ENCODE data around the gene UGT1A7.
"Not testable (repeated sequence)": the region's sequence is repeated elsewhere in the genome, so short reads cannot be mapped to it uniquely, and the experiment has no call there.

Gene UGT1A7

DNA sequence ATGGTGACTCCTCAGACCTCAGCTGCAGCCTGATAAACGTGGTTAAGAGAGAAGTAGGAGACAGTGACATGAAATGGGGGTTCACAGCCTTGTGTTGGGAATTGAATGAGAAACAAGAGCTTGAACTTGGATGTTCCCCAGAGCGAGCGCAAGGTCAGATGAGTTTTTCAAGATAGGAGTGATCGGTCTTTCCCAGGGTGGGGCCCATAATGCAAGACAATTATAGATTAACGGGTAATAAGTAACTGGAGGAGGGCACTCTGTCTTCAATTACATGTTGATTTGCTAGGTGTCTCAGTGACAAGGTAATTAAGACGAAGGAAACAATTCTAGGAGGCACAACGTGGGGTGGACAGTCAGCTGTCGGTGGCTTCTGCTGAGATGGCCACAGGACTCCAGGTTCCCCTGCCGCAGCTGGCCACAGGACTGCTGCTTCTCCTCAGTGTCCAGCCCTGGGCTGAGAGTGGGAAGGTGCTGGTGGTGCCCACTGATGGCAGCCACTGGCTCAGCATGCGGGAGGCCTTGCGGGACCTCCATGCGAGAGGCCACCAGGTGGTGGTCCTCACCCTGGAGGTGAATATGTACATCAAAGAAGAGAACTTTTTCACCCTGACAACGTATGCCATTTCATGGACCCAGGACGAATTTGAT is 31.0 kb downstream of the UGT1A7 start, which contains the start of gene UGT1A5:
Gene UGT1A5, plus strand, starts transcription at position 297 of the 651 bp plus-strand sequence. Its CDS starts 85 bp downstream, at position 382.
- no peak for DNase-seq (ENCODE audit: low spot score)

DNA sequence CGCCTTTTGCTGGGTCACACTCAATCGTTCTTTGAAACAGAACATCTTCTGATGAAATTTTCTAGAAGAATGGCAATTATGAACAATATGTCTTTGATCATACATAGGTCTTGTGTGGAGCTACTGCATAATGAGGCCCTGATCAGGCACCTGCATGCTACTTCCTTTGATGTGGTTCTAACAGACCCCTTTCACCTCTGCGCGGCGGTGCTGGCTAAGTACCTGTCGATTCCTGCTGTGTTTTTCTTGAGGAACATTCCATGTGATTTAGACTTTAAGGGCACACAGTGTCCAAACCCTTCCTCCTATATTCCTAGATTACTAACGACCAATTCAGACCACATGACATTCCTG is 31.5 kb downstream of the UGT1A7 start:
- DNase-seq (ENCODE audit: low spot score), result no peak

DNA sequence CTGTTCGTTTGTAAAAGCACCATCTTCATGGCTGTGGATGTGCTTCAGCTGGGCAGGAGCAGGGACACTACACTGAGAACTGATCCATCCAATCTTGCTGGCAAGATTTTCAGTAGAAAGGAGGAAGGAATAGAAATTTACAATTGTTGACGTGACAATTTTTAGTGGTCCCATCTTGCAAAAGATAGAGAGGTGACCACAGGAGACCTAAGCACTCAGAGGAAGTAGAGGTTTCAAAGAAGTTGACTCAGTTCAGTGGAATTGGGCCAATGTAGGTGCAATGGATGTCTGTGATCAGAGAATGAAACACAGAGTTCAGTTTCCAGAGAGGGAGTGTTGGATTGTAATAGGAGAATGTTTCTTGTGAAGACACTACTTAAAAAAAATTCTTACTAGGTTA is 32.4 kb downstream of the UGT1A7 start:
- DNase-seq (ENCODE audit: low spot score), result no peak

DNA sequence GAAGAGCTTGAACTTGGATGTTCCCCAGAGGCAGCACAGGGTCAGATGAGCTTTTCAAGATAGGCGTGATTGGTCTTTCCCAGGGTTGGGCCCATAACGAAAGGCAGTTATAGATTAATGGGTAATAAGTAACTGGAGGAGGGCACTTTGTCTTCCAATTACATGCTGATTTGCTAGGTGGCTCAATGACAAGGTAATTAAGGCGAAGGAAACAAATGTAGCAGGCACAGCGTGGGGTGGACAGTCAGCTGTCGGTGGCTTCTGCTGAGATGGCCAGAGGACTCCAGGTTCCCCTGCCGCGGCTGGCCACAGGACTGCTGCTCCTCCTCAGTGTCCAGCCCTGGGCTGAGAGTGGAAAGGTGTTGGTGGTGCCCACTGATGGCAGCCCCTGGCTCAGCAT is 36.9 kb downstream of the UGT1A7 start, which contains the start of gene UGT1A4:
Gene UGT1A4, plus strand, starts transcription at position 185 of the 400 bp plus-strand sequence. Its CDS starts 85 bp downstream, at position 270.
- no peak for DNase-seq (ENCODE audit: low spot score)

DNA sequence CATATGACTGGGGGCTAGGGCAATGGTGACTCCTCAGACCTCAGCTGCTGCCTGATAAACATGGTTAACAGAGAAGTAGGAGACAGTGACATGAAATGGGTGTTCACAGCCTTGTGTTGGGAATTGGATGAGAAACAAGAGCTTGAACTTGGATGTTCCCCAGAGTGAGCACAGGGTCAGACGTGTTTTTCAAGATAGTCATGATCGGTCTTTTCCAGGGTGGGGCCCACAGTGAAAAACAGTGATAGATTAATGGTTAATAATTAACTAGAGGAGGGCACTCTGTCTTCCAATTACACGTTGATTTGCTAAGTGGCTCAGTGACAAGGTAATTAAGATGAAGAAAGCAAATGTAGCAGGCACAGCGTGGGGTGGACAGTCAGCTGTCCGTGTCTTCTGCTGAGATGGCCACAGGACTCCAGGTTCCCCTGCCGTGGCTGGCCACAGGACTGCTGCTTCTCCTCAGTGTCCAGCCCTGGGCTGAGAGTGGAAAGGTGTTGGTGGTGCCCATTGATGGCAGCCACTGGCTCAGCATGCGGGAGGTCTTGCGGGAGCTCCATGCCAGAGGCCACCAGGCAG is 47.1 kb downstream of the UGT1A7 start, which contains the start of gene UGT1A3:
Gene UGT1A3, plus strand, starts transcription at position 320 of the 579 bp plus-strand sequence. Its CDS starts 85 bp downstream, at position 405.
- DNase-seq (ENCODE audit: low spot score), result no peak

DNA sequence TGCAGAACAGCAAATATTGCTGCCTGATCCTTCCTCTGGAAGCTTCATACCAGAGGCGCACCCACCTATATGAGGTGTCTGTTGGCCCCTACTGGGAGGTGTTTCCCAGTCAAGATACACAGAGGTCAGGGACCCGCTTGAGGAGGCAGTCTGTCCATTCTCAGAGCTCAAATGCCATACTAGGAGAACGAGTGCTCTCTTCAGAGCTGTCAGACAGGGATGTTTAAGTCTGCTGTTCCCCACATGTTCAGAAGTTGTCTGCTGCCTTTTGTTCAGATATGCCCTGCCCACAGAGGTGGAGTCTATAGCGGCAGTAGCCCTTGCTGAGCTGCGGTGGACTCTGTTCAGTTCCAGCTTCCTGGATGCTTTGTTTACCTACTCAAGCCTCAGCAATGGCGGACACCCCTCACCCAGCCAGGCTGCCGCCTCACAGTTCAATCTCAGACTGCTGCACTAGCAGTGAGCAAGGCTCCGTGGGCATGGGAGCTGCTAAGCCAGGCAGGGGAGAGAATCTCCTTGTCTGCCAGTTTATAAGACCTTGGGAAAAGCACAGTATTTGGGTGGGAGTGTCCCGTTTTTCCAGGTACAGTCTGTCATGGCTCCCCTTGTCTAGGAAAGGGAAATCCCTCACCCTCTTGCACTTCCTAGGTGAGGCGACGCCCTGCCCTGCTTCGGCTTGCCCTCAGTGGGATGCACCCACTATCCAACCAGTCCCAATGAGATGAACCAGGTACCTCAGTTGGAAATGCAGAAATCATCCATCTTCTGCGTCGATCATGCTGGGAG is 55.4 kb downstream of the UGT1A7 start:
- DNase-seq (ENCODE audit: low spot score), result not testable (repeated sequence)

DNA sequence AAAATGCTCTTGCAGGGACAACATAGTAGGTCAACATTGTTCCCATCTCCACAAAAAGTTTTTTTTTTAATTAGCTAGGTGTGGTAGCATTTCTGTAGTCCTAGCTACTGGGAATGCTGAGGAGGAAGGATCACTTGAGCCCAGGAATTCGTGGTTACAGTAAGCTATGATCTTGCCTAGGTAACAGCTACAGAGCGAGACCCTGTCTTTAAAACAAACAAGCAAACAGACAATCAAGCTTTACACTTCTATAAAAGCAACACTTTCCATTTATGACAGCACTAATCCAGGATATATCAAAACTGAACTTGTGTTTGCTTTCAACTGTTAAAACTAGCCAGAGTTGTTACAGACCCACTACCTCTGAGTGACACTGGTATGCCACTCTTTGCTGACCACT is 59.2 kb downstream of the UGT1A7 start:
- DNase-seq (ENCODE audit: low spot score), result no peak

DNA sequence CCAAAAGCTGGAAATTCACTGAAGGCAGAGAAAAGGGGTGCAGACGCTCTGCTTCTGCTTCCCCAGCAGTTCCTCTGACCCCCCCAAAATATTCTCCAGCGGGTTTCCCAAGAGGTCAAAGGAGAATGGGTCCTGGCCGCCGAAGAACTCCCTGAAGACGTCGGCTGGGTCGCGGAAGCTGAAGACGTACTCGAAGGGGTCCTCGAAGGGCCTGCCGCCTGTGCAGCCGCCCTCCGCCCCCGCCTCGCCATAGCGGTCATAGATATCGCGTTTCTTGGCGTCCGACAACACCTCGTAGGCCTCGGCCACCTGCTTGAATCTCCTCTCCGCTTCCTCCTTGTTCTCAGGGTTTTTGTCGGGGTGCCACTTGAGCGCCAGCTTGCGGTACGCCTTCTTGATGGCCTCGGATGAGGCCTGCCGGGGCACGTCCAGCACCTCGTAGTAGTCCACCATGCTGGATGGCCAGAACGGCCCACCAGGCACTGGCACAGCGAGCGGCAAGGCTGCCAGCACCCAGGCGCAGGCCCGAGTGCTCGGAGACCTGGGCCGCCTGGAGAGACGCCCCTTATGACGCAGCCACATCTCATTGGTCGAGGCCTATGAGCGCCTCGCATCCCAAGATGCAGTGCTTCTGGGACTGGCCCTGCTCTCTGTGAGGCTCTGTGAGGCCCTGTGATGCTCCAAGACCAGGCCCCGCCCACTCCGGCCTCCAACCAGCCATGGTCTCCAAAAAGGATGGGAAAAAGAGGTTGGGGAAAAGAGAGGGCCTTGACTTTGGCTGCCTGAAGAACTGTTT is 62.0 kb downstream of the UGT1A7 start:
- DNase-seq (ENCODE audit: low spot score), result no peak

DNA sequence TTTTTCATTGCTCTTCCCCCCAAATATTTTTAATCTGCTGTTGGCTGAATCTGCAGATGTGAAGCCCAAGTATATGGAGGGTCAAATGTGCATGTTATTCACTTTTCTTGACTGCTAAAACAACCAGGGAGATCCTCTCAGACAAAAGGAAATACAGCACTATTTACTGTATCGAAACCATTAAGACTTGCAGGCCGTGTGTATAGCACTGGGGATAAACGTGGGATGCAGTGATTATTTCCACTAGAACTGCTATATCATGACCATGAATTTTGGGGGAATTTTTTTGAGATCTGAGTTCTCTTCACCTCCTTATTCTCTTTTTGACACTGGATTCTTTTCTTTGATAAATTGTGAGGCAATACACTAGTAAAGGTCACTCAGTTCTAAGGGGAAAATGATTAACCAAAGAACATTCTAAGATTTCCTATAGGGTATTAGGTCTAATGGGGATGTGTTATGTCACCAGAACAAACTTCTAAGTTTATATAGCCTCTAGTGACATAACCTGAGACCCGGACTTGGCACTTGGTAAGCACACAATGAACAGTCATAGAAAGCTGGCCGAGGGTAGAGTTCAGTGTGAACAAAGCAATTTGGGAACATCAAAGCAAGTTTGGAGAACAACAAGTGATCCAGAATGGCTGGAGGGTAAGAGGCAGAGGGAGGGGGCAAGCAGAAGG is 63.5 kb downstream of the UGT1A7 start:
- no peak for DNase-seq (ENCODE audit: low spot score)

DNA sequence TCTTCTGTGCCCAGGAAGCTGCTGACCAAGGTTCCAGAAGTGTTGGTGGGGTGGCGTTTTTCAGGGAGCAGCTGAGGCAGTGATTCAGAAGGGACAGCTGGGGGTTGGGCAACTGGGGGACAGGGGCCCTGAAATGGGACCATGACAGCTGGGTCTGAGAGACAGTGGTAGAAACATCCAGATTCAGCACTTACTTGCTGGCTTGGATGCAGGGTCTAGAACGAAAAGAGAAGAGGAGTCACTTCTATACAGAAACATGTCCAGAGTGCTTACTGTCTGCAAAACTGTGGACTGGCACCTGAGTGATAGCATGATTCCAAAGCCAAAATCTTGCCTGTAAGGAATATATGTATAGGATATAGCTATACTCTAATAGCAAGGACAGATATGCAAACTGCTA is 64.1 kb downstream of the UGT1A7 start:
- DNase-seq (ENCODE audit: low spot score), result not testable (repeated sequence)

DNA sequence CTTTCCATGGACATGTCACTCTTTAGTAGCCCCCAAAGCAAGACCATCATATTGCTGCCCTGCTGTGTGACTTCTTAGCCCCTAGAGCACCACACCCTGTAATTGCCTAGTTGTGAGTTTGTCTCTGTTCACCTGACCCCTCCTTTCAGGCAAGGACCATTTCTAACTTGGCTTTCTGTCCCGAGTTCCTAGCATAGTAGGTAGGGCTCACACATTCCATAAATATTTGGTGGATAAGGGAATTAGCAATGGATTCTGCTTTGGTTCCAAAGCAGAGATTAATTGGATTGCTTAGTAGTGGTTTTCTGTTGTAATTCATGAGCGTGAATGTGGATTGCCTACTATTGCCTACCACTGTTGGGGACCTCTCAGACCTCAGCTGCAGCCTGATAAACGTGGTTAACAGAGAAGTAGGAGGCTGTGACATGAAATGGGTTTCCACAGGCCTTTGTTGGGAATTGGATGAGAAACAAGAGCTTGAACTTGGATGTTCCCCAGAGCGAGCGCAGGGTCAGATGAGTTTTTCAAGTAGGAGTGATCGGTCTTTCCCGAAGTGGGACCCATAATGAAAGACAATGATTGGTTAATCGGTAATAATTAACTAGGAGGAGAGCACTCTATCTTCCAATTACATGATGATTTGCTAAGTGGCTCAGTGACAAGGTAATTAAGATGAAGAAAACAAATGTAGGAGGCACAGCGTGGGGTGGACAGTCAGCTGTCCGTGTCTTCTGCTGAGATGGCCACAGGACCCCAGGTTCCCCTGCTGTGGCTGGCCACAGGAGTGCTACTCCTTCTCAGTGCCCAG is 65.0 kb downstream of the UGT1A7 start:
- DNase-seq (ENCODE audit: low spot score), result no peak

DNA sequence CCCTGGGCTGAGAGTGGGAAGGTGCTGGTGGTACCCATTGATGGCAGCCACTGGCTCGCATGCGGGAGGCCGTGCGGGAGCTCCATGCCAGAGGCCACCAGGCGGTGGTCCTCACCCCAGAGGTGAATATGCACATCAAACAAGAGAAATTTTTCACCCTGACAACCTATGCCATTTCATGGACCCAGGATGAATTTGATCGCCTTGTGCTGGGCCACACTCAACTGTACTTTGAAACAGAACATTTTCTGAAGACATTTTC is 65.5 kb downstream of the UGT1A7 start:
- DNase-seq (ENCODE audit: low spot score), result no peak

DNA sequence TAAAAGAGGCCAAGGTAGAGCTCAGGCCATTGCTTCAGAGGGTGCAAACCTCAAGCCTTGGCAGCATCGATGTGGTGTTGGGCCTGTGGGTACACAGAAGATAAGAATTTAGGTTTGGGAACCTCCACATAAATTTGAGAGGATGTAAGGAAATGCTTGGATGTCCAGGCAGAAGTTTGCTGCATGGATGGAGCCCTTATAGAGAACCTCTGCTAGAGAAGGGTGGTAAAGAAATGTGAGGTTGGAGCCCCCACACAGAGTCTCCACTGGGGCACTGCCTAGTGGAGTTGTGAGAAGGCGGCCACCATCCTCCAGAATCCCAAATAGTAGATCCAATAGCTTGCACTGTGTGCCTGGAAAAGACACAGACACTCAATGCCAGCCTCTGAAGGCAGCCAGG is 69.0 kb downstream of the UGT1A7 start:
- DNase-seq (ENCODE audit: low spot score), result not testable (repeated sequence)

DNA sequence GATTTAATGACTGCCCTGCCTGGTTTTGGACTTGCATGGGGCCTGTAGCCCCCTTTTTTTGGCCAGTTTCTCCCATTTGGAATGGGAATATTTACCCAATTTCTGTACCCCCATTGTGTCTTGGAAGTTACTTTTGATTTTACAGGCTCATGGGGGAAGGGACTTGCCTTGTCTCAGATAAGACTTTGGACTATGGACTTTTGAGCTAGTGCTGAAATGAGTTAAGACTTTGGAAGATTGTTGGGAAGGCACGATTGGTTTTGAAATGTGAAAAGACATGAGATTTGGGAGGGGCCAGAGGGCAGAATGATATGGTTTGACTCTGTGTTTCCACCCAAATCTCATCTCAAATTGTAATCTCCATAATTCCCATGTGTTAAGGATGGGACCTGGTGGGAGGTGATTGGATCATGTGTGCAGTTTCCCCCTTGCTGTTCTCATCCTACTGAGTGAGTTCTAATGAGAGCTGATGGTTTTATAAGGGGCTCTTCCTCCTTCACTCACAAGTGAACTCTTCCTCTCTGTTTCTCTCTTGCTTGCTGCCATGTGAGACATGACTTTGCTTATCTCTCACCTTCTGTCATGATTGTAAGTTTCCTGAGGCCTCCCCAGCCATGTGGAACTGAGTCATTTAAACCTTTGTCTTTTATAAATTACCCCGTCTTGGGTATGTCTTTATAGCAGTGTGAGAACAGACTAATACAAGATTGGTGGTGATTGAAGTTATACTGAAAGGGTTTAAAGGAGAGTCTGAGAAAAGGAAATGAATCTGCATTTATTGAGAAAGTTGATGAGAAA is 69.7 kb downstream of the UGT1A7 start:
- DNase-seq (ENCODE audit: low spot score), result not testable (repeated sequence)

DNA sequence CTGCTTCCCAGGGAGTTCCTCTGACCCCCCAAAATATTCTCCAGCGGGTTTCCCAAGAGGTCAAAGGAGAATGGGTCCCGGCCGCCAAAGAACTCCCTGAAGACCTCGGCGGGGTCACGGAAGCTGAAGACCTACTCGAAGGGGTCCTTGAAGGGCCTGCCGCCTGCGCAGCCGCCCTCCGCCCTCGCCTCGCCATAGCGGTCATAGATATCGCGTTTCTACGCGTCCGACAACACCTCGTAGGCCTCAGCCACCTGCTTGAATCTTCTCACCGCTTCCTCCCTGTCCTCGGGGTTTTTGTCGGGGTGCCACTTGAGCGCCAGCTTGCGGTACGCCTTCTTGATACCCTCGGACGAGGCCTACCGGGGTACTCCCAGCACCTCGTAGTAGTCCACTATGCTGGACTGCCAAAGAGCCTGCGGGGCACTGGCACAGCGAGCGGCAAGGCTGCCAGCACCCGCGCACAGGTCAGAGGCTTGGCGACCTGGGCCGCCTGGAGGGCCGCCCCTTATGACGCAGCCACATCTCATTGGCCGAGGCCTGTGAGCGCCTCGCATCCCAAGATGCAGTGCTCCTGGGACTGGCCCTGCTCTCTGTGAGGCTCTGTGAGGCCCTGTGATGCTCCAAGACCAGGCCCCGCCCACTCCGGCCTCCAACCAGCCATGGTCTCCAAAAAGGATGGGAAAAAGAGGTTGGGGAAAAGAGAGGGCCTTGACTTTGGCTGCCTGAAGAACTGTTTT is 73.3 kb downstream of the UGT1A7 start:
- DNase-seq (ENCODE audit: low spot score), result no peak

DNA sequence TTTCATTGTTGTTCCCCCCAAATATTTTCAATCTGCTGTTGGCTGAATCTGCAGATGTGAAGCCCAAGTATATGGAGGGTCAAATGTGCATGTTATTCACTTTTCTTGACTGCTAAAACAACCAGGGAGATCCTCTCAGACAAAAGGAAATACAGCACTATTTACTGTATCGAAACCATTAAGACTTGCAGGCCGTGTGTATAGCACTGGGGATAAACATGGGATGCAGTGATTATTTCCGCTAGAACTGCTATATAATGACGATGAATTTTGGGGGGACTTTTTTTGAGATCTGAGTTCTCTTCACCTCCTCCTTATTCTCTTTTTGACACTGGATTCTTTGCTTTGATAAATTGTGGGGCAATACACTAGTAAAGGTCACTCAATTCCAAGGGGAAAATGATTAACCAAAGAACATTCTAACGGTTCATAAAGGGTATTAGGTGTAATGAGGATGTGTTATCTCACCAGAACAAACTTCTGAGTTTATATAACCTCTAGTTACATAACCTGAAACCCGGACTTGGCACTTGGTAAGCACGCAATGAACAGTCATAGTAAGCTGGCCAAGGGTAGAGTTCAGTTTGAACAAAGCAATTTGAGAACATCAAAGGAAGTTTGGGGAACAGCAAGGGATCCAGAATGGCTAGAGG is 74.9 kb downstream of the UGT1A7 start:
- no peak for DNase-seq (ENCODE audit: low spot score)

DNA sequence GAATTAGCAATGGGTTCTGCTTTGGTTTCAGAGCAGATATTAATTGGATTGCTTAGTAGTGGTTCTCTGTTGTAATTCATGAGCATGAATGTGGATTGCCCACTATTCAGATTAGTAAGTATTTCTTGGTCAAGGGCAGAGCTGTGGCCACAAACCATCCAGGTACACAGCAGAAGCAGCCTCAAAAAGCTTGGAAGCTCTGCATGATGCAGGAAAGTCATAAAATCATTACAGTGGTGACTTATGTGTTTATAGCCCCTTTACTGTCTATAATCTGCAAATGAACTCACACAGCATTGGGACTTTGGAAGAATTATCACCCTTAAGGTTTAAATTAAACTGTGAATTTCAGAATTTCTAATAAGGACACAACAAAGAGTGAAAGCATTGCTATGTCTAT is 76.4 kb downstream of the UGT1A7 start:
- DNase-seq (ENCODE audit: low spot score), result no peak

DNA sequence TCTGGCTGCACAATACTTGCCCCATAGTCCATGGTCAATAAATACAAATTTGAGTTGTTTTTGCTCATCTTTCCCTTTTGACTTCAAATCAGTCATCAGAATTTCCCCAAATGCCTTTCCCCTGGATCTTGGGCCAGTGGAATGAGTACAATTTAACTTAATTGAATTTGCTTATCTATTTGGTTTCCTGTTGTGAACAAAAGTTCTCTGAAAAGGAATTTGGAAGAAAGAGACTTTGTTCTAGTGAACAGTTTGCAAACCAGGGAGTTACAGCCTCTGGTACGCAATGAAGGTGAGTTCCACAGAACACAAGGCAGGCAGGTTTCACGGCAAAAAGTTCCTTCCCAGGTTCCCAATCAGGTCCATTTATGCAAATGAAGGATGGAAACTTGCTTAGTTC is 77.1 kb downstream of the UGT1A7 start:
- no peak for DNase-seq (ENCODE audit: low spot score)

DNA sequence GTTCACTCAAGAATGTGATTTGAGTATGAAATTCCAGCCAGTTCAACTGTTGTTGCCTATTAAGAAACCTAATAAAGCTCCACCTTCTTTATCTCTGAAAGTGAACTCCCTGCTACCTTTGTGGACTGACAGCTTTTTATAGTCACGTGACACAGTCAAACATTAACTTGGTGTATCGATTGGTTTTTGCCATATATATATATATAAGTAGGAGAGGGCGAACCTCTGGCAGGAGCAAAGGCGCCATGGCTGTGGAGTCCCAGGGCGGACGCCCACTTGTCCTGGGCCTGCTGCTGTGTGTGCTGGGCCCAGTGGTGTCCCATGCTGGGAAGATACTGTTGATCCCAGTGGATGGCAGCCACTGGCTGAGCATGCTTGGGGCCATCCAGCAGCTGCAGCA is 78.3 kb downstream of the UGT1A7 start, which contains the start of gene UGT1A1:
Gene UGT1A1, plus strand, starts transcription at position 228 of the 400 bp plus-strand sequence. Its CDS starts 18 bp downstream, at position 246.
- DNase-seq (ENCODE audit: low spot score), result no peak
